Inflammatory macrophage (primary cell): ENCODE data around the gene RLF.

ENCODE experiments used
- DNase-seq, 2 donors: peaks; one replicate each; pipeline ENCODE4 v3.0.0-alpha.2; 2020 to 2022

Gene RLF

GRCh38 chr1:40243351-40243750, 82.2 kb downstream of the RLF start:
- DNase-seq: peak; percentile 23 to 31

- DNase-seq: no peak
These were observed 83.1 kb downstream of the RLF start for GRCh38 chr1:40244138-40244744.

- no peak for DNase-seq
These were observed 84.5 kb downstream of the RLF start for GRCh38 chr1:40245686-40246085.

GRCh38 chr1:40247655-40248054, 86.5 kb downstream of the RLF start, which contains the start of gene TMCO2:
Gene TMCO2, plus strand, starts transcription at chr1:40247937. Its CDS starts 57 bp downstream, at chr1:40247994.
- no peak for DNase-seq

- no peak for DNase-seq
These were observed 87.2 kb downstream of the RLF start for GRCh38 chr1:40248412-40248811.

- no peak for DNase-seq
These were observed 90.3 kb downstream of the RLF start for GRCh38 chr1:40251456-40251855.

GRCh38 chr1:40252601-40253000, 91.4 kb downstream of the RLF start:
- DNase-seq: no peak

GRCh38 chr1:40255231-40255630, 94.0 kb downstream of the RLF start:
- no peak for DNase-seq

- no peak for DNase-seq
These were observed 95.4 kb downstream of the RLF start for GRCh38 chr1:40256401-40257084.

- peak in 1 of 2 donors; percentile 49 for DNase-seq
These were observed 96.1 kb downstream of the RLF start for GRCh38 chr1:40257313-40257687.

GRCh38 chr1:40257688-40258444, 96.7 kb downstream of the RLF start, which contains the start of gene ZMPSTE24:
Gene ZMPSTE24, plus strand, starts transcription at chr1:40258236. Its CDS starts 36 bp downstream, at chr1:40258272.
- peak; percentile 98 to 99 for DNase-seq

GRCh38 chr1:40258445-40258769, 97.2 kb downstream of the RLF start:
- DNase-seq: peak; percentile 6 to 18

GRCh38 chr1:40264354-40264781, 103.2 kb downstream of the RLF start:
- DNase-seq: no peak

GRCh38 chr1:40265298-40265697, 104.1 kb downstream of the RLF start:
- DNase-seq: no peak

GRCh38 chr1:40265919-40266318, 104.7 kb downstream of the RLF start:
- no peak for DNase-seq

- no peak for DNase-seq
These were observed 105.8 kb downstream of the RLF start for GRCh38 chr1:40266786-40267535.

- no peak for DNase-seq
These were observed 106.6 kb downstream of the RLF start for GRCh38 chr1:40267767-40268187.

GRCh38 chr1:40268211-40268610, 107.0 kb downstream of the RLF start:
- no peak for DNase-seq

- no peak for DNase-seq
These were observed 109.1 kb downstream of the RLF start for GRCh38 chr1:40270152-40270834.

GRCh38 chr1:40272653-40273213, 111.5 kb downstream of the RLF start:
- no peak for DNase-seq

GRCh38 chr1:40273547-40274166, 112.5 kb downstream of the RLF start:
- DNase-seq: no peak

GRCh38 chr1:40274331-40274730, 113.1 kb downstream of the RLF start:
- DNase-seq: no peak
